Measurements from ENCODE around the gene DPF3. TPM values are rescaled to one million over a fixed set of nuclear protein-coding genes. Genes with fewer than 3 reads are reported as not detected.
A peak's percentile ranks its signal among the peaks of the same experiment; 100 is the strongest.

The DPF3 gene
- total RNA-seq, 2 experiments from 2014 or later, result 14.9 to 15.4 TPM

DNA sequence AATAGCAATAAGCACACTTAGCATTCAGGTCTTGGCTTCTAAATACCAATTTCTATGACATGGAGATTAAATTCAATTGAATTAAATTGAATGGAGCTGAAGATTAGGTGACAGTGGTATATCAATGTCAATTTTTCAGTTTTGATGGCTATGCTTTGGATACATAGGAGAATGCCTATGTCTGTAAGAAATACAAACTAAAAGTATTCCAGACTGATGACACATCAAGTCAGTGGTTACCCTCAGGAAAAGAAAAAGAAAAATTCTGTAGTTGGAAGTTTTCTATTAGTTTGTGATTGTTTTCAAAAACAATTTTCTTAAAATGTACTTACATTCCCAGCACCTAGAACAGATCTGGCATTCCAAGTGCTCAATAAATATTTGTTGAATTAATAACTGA lies 27.5 kb upstream of the DPF3 start:
- H3K4me3 Mint-ChIP-seq, result no peak overlapping the region
- no peaks in the 10 kb centered on the region for H3K9me3 Mint-ChIP-seq
- peaks cover 51% of the 10 kb centered on the region for H3K27me3 Mint-ChIP-seq
- CTCF ChIA-PET, result interaction anchor here (0.6 kb wide), 1 partner anchor 494 kb away, joined by 3 read pairs; no protein-coding TSS in a partner anchor
- H3K27ac Mint-ChIP-seq, result no peak overlapping the region
- POLR2A ChIA-PET, result interaction anchor here (1.1 kb wide), 1 partner anchor 22 kb away, joined by 3 read pairs; no protein-coding TSS in a partner anchor
- DNase-seq, result no peak
- H3K4me1 Mint-ChIP-seq, result peaks cover 5% of the 10 kb centered on the region
- no peaks in the 10 kb centered on the region for H3K36me3 Mint-ChIP-seq (ENCODE audit: low read depth)

DNA sequence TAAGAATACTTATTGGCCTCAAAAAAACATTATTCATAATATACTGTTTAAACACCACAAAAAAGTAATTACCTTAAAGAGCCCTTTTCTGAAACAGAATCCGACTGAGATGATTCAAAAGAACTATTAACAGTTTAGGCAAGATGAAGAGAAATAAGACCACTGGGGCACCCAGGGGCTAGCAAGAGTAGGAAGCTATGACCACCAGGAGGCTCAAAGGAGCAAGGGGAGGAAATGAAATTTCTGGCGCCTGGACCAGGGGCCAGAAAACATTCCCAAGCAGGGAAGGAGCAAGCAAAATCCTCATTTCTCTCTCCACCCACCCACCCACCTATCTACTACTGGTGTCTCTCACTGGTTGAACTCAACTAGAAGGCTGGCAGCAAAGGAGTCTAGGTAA lies 26.1 kb upstream of the DPF3 start:
- ChIA-PET POLR2A (interaction anchor here (0.7 kb wide), 1 partner anchor 11 kb away, joined by 3 read pairs; no protein-coding TSS in a partner anchor), CTCF (no interaction called here)
- Mint-ChIP-seq H3K36me3 (ENCODE audit: low read depth) (no peaks in the 10 kb centered on the region), H3K27ac (no peak overlapping the region), H3K4me1 (no peaks in the 10 kb centered on the region), H3K4me3 (no peak overlapping the region), H3K9me3 (no peaks in the 10 kb centered on the region), H3K27me3 (peaks cover 50% of the 10 kb centered on the region)
- DNase-seq, result no peak

- ChIA-PET CTCF (interaction anchor here (1.1 to 1.3 kb wide), 2 partner anchors 14 to 401 kb away, joined by 3 to 4 read pairs; no protein-coding TSS in a partner anchor), POLR2A (interaction anchor here (2.4 kb wide), 1 partner anchor 9 kb away, joined by 8 read pairs; the partner anchor contains the start of gene DCAF4)
- DNase-seq, result no peak
- Mint-ChIP-seq H3K27me3 (peaks cover 55% of the 10 kb centered on the region), H3K4me3 (no peak overlapping the region), H3K4me1 (peaks cover 5% of the 10 kb centered on the region), H3K36me3 (ENCODE audit: low read depth) (no peaks in the 10 kb centered on the region), H3K27ac (no peak overlapping the region), H3K9me3 (no peaks in the 10 kb centered on the region)
These were observed 23.3 kb upstream of the DPF3 start for GRCh38 chr14:72917094-72917802.

- Mint-ChIP-seq H3K36me3 (ENCODE audit: low read depth) (no peaks in the 10 kb centered on the region), H3K27me3 (peaks cover 48% of the 10 kb centered on the region), H3K9me3 (no peaks in the 10 kb centered on the region), H3K27ac (no peak overlapping the region), H3K4me1 (peaks cover 5% of the 10 kb centered on the region), H3K4me3 (no peak overlapping the region)
- ChIA-PET CTCF (interaction anchor here (0.8 to 1.3 kb wide), 2 partner anchors 11 to 13 kb away, joined by 3 read pairs; no protein-coding TSS in a partner anchor), POLR2A (interaction anchor here (2.4 kb wide), 1 partner anchor 10 kb away, joined by 8 read pairs; the partner anchor contains the start of gene DCAF4)
- no peak for DNase-seq
These were observed 22.3 kb upstream of the DPF3 start for GRCh38 chr14:72916174-72916573.

GRCh38 chr14:72913809-72914208 lies 19.9 kb upstream of the DPF3 start:
- DNase-seq, result no peak
- no peak overlapping the region for H3K27ac Mint-ChIP-seq
- peaks cover 35% of the 10 kb centered on the region for H3K27me3 Mint-ChIP-seq
- no peak overlapping the region for H3K4me3 Mint-ChIP-seq
- no peaks in the 10 kb centered on the region for H3K9me3 Mint-ChIP-seq
- ChIA-PET POLR2A (no interaction called here), CTCF (no interaction called here)
- H3K4me1 Mint-ChIP-seq, result peaks cover 12% of the 10 kb centered on the region
- H3K36me3 Mint-ChIP-seq (ENCODE audit: low read depth), result no peaks in the 10 kb centered on the region

- ChIA-PET CTCF (interaction anchor here (0.6 to 3.0 kb wide), 5 partner anchors 15 to 395 kb away, joined by 3 to 18 read pairs (median 4); partner anchors contain the start of gene DPF3), POLR2A (interaction anchor here (0.9 to 1.9 kb wide), 4 partner anchors 10 to 392 kb away, joined by 3 to 10 read pairs (median 3); partner anchors contain the start of gene DPF3)
- H3K27me3 Mint-ChIP-seq, result peaks cover 32% of the 10 kb centered on the region
- H3K4me3 Mint-ChIP-seq, result no peak overlapping the region
- peaks cover 33% of the 10 kb centered on the region for H3K4me1 Mint-ChIP-seq
- no peaks in the 10 kb centered on the region for H3K9me3 Mint-ChIP-seq
- no peak overlapping the region for H3K27ac Mint-ChIP-seq
- no peak for DNase-seq
- H3K36me3 Mint-ChIP-seq (ENCODE audit: low read depth), result no peaks in the 10 kb centered on the region
These were observed 15.3 kb upstream of the DPF3 start for GRCh38 chr14:72909163-72909562.

DNA sequence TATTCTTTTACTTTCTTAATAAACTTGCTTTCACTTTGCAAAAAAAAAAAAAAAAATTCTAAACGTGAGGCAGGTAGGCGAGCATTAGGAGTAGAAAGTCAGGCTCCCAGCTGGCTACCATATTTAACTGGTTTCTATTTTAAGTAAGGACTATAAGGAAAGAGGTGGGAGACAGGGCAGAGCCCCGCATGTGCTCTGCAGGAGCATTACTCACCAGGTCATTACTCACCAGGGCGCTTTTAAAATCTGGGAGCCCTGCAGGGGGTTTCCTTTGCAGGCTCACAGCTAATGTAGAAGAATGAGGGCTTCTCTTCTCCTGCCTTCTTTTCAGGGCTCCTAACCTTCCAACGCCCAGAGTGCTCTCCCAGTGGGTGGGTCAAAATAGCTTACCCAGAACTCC lies 14.0 kb upstream of the DPF3 start:
- Mint-ChIP-seq H3K36me3 (ENCODE audit: low read depth) (no peaks in the 10 kb centered on the region), H3K27me3 (peaks cover 25% of the 10 kb centered on the region), H3K4me1 (peaks cover 31% of the 10 kb centered on the region), H3K4me3 (no peak overlapping the region), H3K27ac (no peak overlapping the region), H3K9me3 (no peaks in the 10 kb centered on the region)
- POLR2A ChIA-PET, result interaction anchor here (1.1 to 1.9 kb wide), 2 partner anchors 14 to 378 kb away, joined by 3 to 10 read pairs; partner anchors contain the start of gene DPF3
- DNase-seq, result no peak
- CTCF ChIA-PET, result interaction anchor here (1.4 to 3.0 kb wide), 2 partner anchors 391 to 394 kb away, joined by 8 to 18 read pairs; no protein-coding TSS in a partner anchor

- ChIA-PET POLR2A (no interaction called here), CTCF (interaction anchor here (1.4 to 5.1 kb wide), 2 partner anchors 390 to 391 kb away, joined by 8 to 220 read pairs; no protein-coding TSS in a partner anchor)
- Mint-ChIP-seq H3K27ac (no peak overlapping the region), H3K27me3 (peaks cover 23% of the 10 kb centered on the region), H3K4me3 (no peak overlapping the region), H3K4me1 (peaks cover 31% of the 10 kb centered on the region), H3K9me3 (no peaks in the 10 kb centered on the region), H3K36me3 (ENCODE audit: low read depth) (no peaks in the 10 kb centered on the region)
- no peak for DNase-seq
These were observed 13.0 kb upstream of the DPF3 start for GRCh38 chr14:72906879-72907278.

DNA sequence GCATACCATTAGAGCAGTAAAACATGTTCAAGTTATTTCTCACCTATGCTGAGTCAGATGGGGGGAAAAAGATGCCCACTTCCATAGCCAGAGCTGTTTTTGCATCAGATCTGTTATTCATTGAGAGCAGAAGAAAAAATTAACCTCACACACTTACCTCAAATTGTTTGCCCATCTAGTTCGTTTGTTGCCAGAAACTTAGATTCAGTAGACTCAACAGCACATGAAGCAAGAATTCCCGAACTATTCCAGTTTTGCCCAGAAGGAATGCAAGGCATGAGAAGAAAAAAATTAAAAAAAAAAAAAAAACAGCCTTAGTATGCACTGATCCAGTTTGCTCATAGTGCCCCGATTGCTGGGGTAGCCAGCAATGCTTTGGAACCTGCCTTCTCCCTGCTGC lies 12.4 kb upstream of the DPF3 start:
- DNase-seq, result no peak
- ChIA-PET POLR2A (interaction anchor here (2.8 kb wide), 1 partner anchor 392 kb away, joined by 25 read pairs; no protein-coding TSS in a partner anchor), CTCF (interaction anchor here (1.6 to 5.1 kb wide), 4 partner anchors 42 to 401 kb away, joined by 4 to 220 read pairs (median 18); no protein-coding TSS in a partner anchor)
- no peaks in the 10 kb centered on the region for H3K9me3 Mint-ChIP-seq
- no peaks in the 10 kb centered on the region for H3K36me3 Mint-ChIP-seq (ENCODE audit: low read depth)
- no peak overlapping the region for H3K4me3 Mint-ChIP-seq
- H3K27me3 Mint-ChIP-seq, result peaks cover 23% of the 10 kb centered on the region
- peaks cover 31% of the 10 kb centered on the region for H3K4me1 Mint-ChIP-seq
- no peak overlapping the region for H3K27ac Mint-ChIP-seq

DNA sequence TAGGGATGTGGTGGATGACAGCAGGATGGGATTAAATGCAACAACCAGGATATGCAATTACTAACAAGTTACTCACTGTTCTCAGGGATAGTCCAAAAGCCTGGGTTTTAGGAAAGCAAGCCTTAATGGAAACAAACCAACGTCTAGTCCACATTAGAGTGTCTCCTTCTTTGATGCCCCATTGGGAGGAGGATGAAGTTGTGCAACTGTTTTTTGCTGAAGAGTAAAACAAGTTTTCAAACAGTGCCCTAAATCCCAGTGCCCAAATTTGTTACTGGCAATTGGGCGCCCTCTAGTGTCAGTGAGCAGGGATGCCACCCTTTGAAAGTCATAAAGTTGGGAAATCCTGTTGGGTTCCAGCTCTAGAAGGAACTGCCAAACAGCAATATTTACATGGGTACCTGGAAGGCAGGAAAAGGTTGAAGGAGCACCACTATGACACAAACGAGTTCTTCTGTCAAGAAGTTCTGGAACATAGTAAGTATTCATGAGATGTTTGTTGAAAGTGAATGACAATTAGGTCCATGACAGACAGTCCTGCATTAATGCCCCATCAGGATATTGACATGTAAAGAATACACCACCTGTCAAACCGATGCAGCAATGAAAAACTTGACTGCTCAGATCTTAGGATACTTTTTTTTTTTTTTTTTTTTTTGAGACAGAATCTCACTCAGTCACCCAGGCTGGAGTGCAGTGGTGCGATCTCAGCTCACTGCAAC lies 11.1 kb upstream of the DPF3 start:
- Mint-ChIP-seq H3K27me3 (peaks cover 25% of the 10 kb centered on the region), H3K4me3 (no peak overlapping the region), H3K9me3 (no peaks in the 10 kb centered on the region), H3K36me3 (ENCODE audit: low read depth) (no peaks in the 10 kb centered on the region), H3K4me1 (peaks cover 31% of the 10 kb centered on the region), H3K27ac (no peak overlapping the region)
- ChIA-PET POLR2A (interaction anchor here (0.9 to 3.4 kb wide), 6 partner anchors 11 to 454 kb away, joined by 3 to 25 read pairs (median 4); partner anchors contain the start of gene DPF3), CTCF (interaction anchor here (0.7 to 5.1 kb wide), 19 partner anchors 8 to 435 kb away, joined by 3 to 220 read pairs (median 4); partner anchors contain the start of gene DPF3)
- peak; percentile 75 for DNase-seq

- H3K4me3 Mint-ChIP-seq, result no peak overlapping the region
- POLR2A ChIA-PET, result interaction anchor here (0.6 to 3.4 kb wide), 6 partner anchors 10 to 857 kb away, joined by 3 to 25 read pairs (median 4); partner anchors contain the start of gene DPF3
- no peak overlapping the region for H3K27ac Mint-ChIP-seq
- no peak for DNase-seq
- peaks cover 29% of the 10 kb centered on the region for H3K4me1 Mint-ChIP-seq
- CTCF ChIA-PET, result interaction anchor here (0.8 to 5.1 kb wide), 12 partner anchors 8 to 431 kb away, joined by 3 to 220 read pairs (median 4); partner anchors contain the start of gene DPF3
- peaks cover 22% of the 10 kb centered on the region for H3K27me3 Mint-ChIP-seq
- H3K9me3 Mint-ChIP-seq, result no peaks in the 10 kb centered on the region
- no peaks in the 10 kb centered on the region for H3K36me3 Mint-ChIP-seq (ENCODE audit: low read depth)
These were observed 10.3 kb upstream of the DPF3 start for GRCh38 chr14:72904218-72904617.

DNA sequence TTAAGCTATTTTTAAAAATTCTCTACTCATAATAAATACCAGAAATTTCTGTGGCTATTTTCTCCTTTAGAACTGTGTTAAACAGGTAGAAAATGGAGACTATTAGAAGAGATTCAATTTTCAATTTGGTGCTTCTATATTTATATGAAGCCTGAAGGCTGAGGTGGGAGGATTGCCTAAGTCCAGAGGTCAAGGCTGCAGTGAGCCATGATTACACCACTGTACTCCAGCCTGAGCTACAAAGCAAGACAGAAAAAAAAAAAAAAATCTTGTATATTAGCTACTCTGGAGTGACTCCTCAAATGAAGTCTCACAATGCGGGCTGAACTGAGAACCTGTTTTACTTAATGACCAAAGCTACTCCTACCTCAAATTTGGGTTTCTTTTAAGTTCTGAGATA lies 9.8 kb upstream of the DPF3 start:
- Mint-ChIP-seq H3K4me3 (no peak overlapping the region), H3K27me3 (peaks cover 21% of the 10 kb centered on the region), H3K4me1 (peaks cover 24% of the 10 kb centered on the region), H3K9me3 (no peaks in the 10 kb centered on the region), H3K27ac (no peak overlapping the region), H3K36me3 (ENCODE audit: low read depth) (no peaks in the 10 kb centered on the region)
- CTCF ChIA-PET, result interaction anchor here (0.8 to 5.1 kb wide), 11 partner anchors 9 to 431 kb away, joined by 3 to 220 read pairs (median 5); partner anchors contain the start of gene DPF3
- POLR2A ChIA-PET, result interaction anchor here (0.6 to 3.4 kb wide), 6 partner anchors 10 to 857 kb away, joined by 3 to 25 read pairs (median 4); partner anchors contain the start of gene DPF3
- no peak for DNase-seq

Measured in activated CD4-positive, alpha-beta memory T cell treated with anti-CD3 and anti-CD28 coated beads, Interleukin-2, amount 10 ng/mL, durations not matched to agents 7 days and 5 days (primary cell).